HCT116 (cell line): ENCODE data around the gene VPS37B. TPM values are rescaled to one million over a fixed set of nuclear protein-coding genes. Genes with fewer than 3 reads are reported as not detected.
A peak's percentile ranks its signal among the peaks of the same experiment; 100 is the strongest.

Experiments
- ATAC-seq: fragments of 200-7000 bp; cut with Tn5 transposase; 2 replicates; pipeline ENCODE4 v1.9.1; 2020; ENCODE audit warnings: mild to moderate bottlenecking, moderate library complexity
- BruUV-seq: library from RNA; stranded (reverse); fragments of 400-500 nt; replicated peaks from 2 replicates; lab custom pipeline; 2021; lab: Mats Ljungman, UMichigan
- CTCF ChIA-PET: fragments of 300-600 bp; sonication (Branson Sonifier 250); formaldehyde crosslinking; loops from one replicate; lab custom pipeline; 2021; ENCODE audit warnings: antibody characterized with exemption; lab: Charles Lee
- POLR2A ChIA-PET: fragments of 300-600, 350-600 bp; sonication (Branson Sonifier 250); formaldehyde crosslinking; loops from one replicate; lab custom pipeline; 2021; ENCODE audit warnings: antibody characterized with exemption; lab: Charles Lee
- RAD21 ChIA-PET, 2 experiments: fragments of 300-600 bp; sonication (Branson Sonifier 250); formaldehyde crosslinking; loops; one replicate each; lab custom pipeline; 2023; ENCODE audit warnings: low total read pairs in 2 of 2; ENCODE audit not compliant: uncharacterized antibody in 2 of 2, unreplicated experiment in 2 of 2, low non-redundant PET in 1 of 2; lab: Charles Lee
- DNase-seq: peaks from one replicate; pipeline ENCODE4 v3.0.0-alpha.2; 2010; ENCODE audit warnings: low read depth, low spot score
- H2AFZ ChIP-seq: fragments of 200-600 bp; shearing (Covaris generic), sonication (generic); 2 replicates; pipeline ENCODE4 v1.6.1; 2017; ENCODE audit warnings: low read depth, mixed run types, mixed read lengths, antibody characterized with exemption, low read length; ENCODE audit not compliant: poor library complexity, severe bottlenecking
- H3K27ac ChIP-seq: 2 replicates; pipeline ENCODE4 v1.5.1; 2012; ENCODE audit warnings: low read depth, low read length
- H3K27me3 ChIP-seq: fragments of 200-600 bp; sonication (generic); 2 replicates; pipeline ENCODE4 v1.6.1; 2016; ENCODE audit warnings: mixed run types, low read length, mixed read lengths; ENCODE audit not compliant: insufficient read depth
- H3K36me3 ChIP-seq, 2 experiments: fragments of 200-500 bp in 1 of 2; fragments of 200-600 bp in 1 of 2; sonication (Bioruptor generic) in 1 of 2; sonication (generic) in 1 of 2; 2 replicates each; pipeline versions ENCODE4 v1.5.1 to v1.6.1; 2014 to 2016; ENCODE audit warnings: low read length in 2 of 2, inconsistent platforms in 1 of 2, mixed read lengths in 1 of 2, mixed run types in 1 of 2; ENCODE audit not compliant: insufficient read depth in 2 of 2, control insufficient read depth in 1 of 2
- H3K4me1 ChIP-seq, 2 experiments: fragments of 200-600 bp in 1 of 2; sonication (generic) in 1 of 2; 2 replicates each; pipeline versions ENCODE4 v1.5.1 to v1.6.1; 2012 to 2017; ENCODE audit warnings: low read length in 2 of 2, inconsistent platforms in 1 of 2, mild to moderate bottlenecking in 1 of 2, mixed read lengths in 1 of 2, mixed run types in 1 of 2, moderate library complexity in 1 of 2; ENCODE audit not compliant: insufficient read depth in 2 of 2, control insufficient read depth in 1 of 2
- H3K4me2 ChIP-seq: fragments of 200-600 bp; sonication (generic); 2 replicates; pipeline ENCODE4 v1.6.1; 2017; ENCODE audit warnings: mixed run types, low read length, mixed read lengths
- H3K4me3 ChIP-seq, 2 experiments: fragments of 200-600 bp in 1 of 2; sonication (generic) in 1 of 2; replicated peaks in 1 of 2; 2 replicates each; pipeline ENCODE4 v1.5.1; 2011 to 2016; ENCODE audit warnings: low read length in 2 of 2, control low read depth in 1 of 2, low read depth in 1 of 2, mild to moderate bottlenecking in 1 of 2, mixed read lengths in 1 of 2, mixed run types in 1 of 2
- H3K79me2 ChIP-seq: fragments of 200-600 bp; sonication (generic); 2 replicates; pipeline ENCODE4 v1.6.1; 2017; ENCODE audit warnings: mild to moderate bottlenecking, mixed run types, low read length, moderate library complexity, mixed read lengths; ENCODE audit not compliant: insufficient read depth
- H3K9ac ChIP-seq: fragments of 200-600 bp; sonication (generic); 2 replicates; pipeline ENCODE4 v1.6.1; 2016; ENCODE audit warnings: low read length, mixed read lengths
- H3K9me2 ChIP-seq: fragments of 200-600 bp; sonication (generic), shearing (Covaris generic); 2 replicates; pipeline ENCODE4 v1.6.1; 2017; ENCODE audit warnings: mixed run types, mild to moderate bottlenecking, moderate library complexity; ENCODE audit not compliant: insufficient read depth
- H3K9me3 ChIP-seq, 2 experiments: fragments of 200-500 bp in 1 of 2; fragments of 200-600 bp in 1 of 2; sonication (Bioruptor generic) in 1 of 2; sonication (generic) in 1 of 2; 2 replicates each; pipeline ENCODE4 v1.6.1; 2014 to 2017; ENCODE audit warnings: low read length in 2 of 2, mixed read lengths in 2 of 2, inconsistent platforms in 1 of 2, low read depth in 1 of 2, mild to moderate bottlenecking in 1 of 2, mixed run types in 1 of 2, moderate library complexity in 1 of 2; ENCODE audit not compliant: control insufficient read depth in 1 of 2, insufficient read depth in 1 of 2
- H4K20me1 ChIP-seq: fragments of 200-600 bp; sonication (generic), shearing (Covaris generic); 2 replicates; pipeline ENCODE4 v1.6.1; 2017; ENCODE audit warnings: mixed run types, mild to moderate bottlenecking, moderate library complexity; ENCODE audit not compliant: insufficient read depth
- CEBPB ChIP-seq: IDR thresholded peaks from 2 replicates; pipeline ENCODE4 v1.6.1; 2012; ENCODE audit warnings: low read depth
- EGR1 ChIP-seq: IDR thresholded peaks from 2 replicates; pipeline ENCODE4 v1.6.1; 2012; ENCODE audit warnings: low read depth
- ELF1 ChIP-seq: IDR thresholded peaks from 2 replicates; pipeline ENCODE4 v1.6.1; 2012; ENCODE audit warnings: low read depth, borderline replicate concordance
- EZH2 ChIP-seq: fragments of 200-600 bp; sonication (generic); IDR thresholded peaks from 2 replicates; pipeline ENCODE4 v1.6.1; 2017; ENCODE audit warnings: antibody characterized with exemption, mixed run types
- EZH2phosphoT487 ChIP-seq: fragments of 200-600 bp; IDR thresholded peaks from 2 replicates; pipeline ENCODE4 v1.6.1; 2018; ENCODE audit warnings: antibody characterized with exemption, borderline replicate concordance
- RAD21 ChIP-seq: IDR thresholded peaks from 2 replicates; pipeline ENCODE4 v1.6.1; 2012; ENCODE audit warnings: low read depth, mild to moderate bottlenecking
- SIN3A ChIP-seq: IDR thresholded peaks from 2 replicates; pipeline ENCODE4 v1.6.1; 2012; ENCODE audit warnings: low read depth
- SP1 ChIP-seq: IDR thresholded peaks from 2 replicates; pipeline ENCODE4 v1.6.1; 2012; ENCODE audit warnings: low read depth
- intact Hi-C: fragments of 100-400 bp; cut with micrococcal nuclease; formaldehyde crosslinking; loops from 2 replicates; pipeline ENCODE4 v1.10.0; 2022
- total RNA-seq: library from RNA; stranded (reverse); gene quantifications from one replicate; pipeline ENCODE4 v1.2.1, GENCODE V29; 2021; ENCODE audit not compliant: unreplicated experiment
- TF ChIP-seq, protein P1 (sequence below): IDR thresholded peaks from 2 replicates; pipeline ENCODE4 v1.6.1; 2012; ENCODE audit warnings: low read depth
- TF ChIP-seq, protein P2 (sequence below), 3 experiments: fragments of 200-600 bp in 1 of 3; sonication (generic) in 1 of 3; IDR thresholded peaks in 2 of 3; conservative IDR thresholded peaks in 1 of 3; 2 replicates each; pipeline ENCODE4 v1.5.1; 2012 to 2017; ENCODE audit warnings: low read depth in 2 of 3, low read length in 2 of 3, antibody characterized with exemption in 1 of 3, borderline replicate concordance in 1 of 3, control low read depth in 1 of 3, mild to moderate bottlenecking in 1 of 3, mixed read lengths in 1 of 3, mixed run types in 1 of 3, moderate library complexity in 1 of 3; ENCODE audit not compliant: insufficient read depth in 1 of 3
- TF ChIP-seq, protein P3 (sequence below): IDR thresholded peaks from 2 replicates; pipeline ENCODE4 v1.6.1; 2012

Gene VPS37B
- total RNA-seq, 1 experiment from 2014 or later: 55.0 TPM

DNA sequence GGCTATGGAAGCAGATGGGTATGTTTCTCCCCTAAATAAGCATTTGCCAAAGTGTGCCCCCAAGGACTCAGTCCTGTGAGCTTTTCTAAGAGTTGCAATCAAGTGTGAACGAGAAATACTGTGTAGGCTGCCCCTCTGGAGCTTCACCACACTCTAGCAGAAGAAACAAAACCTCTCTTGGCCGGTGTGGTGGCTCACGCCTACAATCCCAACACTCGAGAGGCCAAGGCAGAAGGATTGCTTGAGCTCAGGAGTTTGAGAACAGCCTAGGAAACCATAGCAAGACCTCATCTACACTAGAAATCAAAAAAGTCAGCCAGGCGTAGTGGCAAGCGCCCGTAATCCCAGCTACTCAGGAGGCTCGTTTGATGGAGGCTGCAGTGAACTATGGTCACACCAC, 9.8 kb downstream of the VPS37B start:
- POLR2A ChIA-PET: interaction anchor here (0.6 to 1.1 kb wide), 2 partner anchors 31 to 38 kb away, joined by 3 to 4 read pairs; no protein-coding TSS in a partner anchor
- Histone ChIP-seq H3K4me2 (peak overlapping the region; percentile 86), H3K9me3 (no peaks in the 10 kb centered on the region), H3K27me3 (no peaks in the 10 kb centered on the region), H3K4me3 (no peak overlapping the region), H4K20me1 (peaks cover 28% of the 10 kb centered on the region; the same call in 1 of the 2 replicates), H3K27ac (peak overlapping the region; percentile 82; the same call in 1 of the 2 replicates), H3K79me2 (peaks cover 99% of the 10 kb centered on the region), H3K4me1 (peaks cover 50 to 87% of the 10 kb centered on the region in 2 experiments), H3K9me2 (no peaks in the 10 kb centered on the region), H2AFZ (no peak overlapping the region), H3K9ac (peak overlapping the region; percentile 69), H3K36me3 (no peaks in the 10 kb centered on the region)
- RAD21 ChIA-PET: no interaction called here
- no peak for DNase-seq
- no peak for ATAC-seq
- TF ChIP-seq, protein P1, sequence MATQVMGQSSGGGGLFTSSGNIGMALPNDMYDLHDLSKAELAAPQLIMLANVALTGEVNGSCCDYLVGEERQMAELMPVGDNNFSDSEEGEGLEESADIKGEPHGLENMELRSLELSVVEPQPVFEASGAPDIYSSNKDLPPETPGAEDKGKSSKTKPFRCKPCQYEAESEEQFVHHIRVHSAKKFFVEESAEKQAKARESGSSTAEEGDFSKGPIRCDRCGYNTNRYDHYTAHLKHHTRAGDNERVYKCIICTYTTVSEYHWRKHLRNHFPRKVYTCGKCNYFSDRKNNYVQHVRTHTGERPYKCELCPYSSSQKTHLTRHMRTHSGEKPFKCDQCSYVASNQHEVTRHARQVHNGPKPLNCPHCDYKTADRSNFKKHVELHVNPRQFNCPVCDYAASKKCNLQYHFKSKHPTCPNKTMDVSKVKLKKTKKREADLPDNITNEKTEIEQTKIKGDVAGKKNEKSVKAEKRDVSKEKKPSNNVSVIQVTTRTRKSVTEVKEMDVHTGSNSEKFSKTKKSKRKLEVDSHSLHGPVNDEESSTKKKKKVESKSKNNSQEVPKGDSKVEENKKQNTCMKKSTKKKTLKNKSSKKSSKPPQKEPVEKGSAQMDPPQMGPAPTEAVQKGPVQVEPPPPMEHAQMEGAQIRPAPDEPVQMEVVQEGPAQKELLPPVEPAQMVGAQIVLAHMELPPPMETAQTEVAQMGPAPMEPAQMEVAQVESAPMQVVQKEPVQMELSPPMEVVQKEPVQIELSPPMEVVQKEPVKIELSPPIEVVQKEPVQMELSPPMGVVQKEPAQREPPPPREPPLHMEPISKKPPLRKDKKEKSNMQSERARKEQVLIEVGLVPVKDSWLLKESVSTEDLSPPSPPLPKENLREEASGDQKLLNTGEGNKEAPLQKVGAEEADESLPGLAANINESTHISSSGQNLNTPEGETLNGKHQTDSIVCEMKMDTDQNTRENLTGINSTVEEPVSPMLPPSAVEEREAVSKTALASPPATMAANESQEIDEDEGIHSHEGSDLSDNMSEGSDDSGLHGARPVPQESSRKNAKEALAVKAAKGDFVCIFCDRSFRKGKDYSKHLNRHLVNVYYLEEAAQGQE: no peak
- no peak for TF ChIP-seq SP1
- CTCF ChIA-PET: no interaction called here
- no TSS peak for BruUV-seq
- intact Hi-C loops: loop anchor here (5.0 kb wide), 1 partner anchor 36 kb away; no protein-coding TSS in a partner anchor

DNA sequence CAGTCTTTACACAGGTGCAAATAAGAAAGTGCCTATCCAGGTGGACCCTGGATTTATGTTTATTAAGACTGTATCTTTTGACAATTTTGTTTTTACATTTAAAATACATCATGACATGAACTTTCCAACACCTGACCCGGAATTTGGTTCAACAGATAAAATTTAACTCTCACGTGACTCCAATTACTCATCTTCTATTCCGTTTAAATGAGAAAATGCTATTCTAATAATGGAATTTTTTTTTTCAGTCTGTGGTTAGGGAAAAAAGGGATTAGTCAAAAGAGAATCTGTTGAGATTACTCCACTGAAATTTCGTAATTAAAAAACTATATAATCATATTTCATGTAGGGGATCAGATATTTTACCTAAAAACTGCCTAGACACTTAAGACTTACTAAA, 11.1 kb downstream of the VPS37B start:
- peaks cover 35% of the 10 kb centered on the region; the same call in 1 of the 2 replicates for H4K20me1 ChIP-seq
- ChIA-PET CTCF (no interaction called here), POLR2A (interaction anchor here (0.6 kb wide), 1 partner anchor 81 kb away, joined by 4 read pairs; the partner anchor contains the start of gene ABCB9), RAD21 (no interaction called here)
- peaks cover 38 to 82% of the 10 kb centered on the region in 2 experiments for H3K4me1 ChIP-seq
- H3K9me3 ChIP-seq: no peaks in the 10 kb centered on the region
- no peak overlapping the region for H3K27ac ChIP-seq
- H3K9ac ChIP-seq: no peak overlapping the region
- ATAC-seq: no peak
- peaks cover 99% of the 10 kb centered on the region for H3K79me2 ChIP-seq
- DNase-seq: no peak
- no peaks in the 10 kb centered on the region for H3K27me3 ChIP-seq
- H3K4me3 ChIP-seq: no peak overlapping the region
- no TSS peak for BruUV-seq
- H2AFZ ChIP-seq: no peak overlapping the region
- peak overlapping the region; percentile 3; the same call in 1 of the 2 replicates for H3K4me2 ChIP-seq
- intact Hi-C loops: loop anchor here (5.0 kb wide), 2 partner anchors 37 to 352 kb away; no protein-coding TSS in a partner anchor
- H3K9me2 ChIP-seq: no peaks in the 10 kb centered on the region
- TF ChIP-seq, protein P2, sequence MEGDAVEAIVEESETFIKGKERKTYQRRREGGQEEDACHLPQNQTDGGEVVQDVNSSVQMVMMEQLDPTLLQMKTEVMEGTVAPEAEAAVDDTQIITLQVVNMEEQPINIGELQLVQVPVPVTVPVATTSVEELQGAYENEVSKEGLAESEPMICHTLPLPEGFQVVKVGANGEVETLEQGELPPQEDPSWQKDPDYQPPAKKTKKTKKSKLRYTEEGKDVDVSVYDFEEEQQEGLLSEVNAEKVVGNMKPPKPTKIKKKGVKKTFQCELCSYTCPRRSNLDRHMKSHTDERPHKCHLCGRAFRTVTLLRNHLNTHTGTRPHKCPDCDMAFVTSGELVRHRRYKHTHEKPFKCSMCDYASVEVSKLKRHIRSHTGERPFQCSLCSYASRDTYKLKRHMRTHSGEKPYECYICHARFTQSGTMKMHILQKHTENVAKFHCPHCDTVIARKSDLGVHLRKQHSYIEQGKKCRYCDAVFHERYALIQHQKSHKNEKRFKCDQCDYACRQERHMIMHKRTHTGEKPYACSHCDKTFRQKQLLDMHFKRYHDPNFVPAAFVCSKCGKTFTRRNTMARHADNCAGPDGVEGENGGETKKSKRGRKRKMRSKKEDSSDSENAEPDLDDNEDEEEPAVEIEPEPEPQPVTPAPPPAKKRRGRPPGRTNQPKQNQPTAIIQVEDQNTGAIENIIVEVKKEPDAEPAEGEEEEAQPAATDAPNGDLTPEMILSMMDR (IDR thresholded peaks at IDR 0.05 in 2 of 3, conservative IDR thresholded peaks at IDR 0.05 in 1 of 3; ENCODE audit: borderline replicate concordance in 1 of 3, insufficient read depth in 1 of 3, low read depth in 2 of 3, low read length in 2 of 3): no peak
- no peak for TF ChIP-seq EZH2
- TF ChIP-seq, protein P3, sequence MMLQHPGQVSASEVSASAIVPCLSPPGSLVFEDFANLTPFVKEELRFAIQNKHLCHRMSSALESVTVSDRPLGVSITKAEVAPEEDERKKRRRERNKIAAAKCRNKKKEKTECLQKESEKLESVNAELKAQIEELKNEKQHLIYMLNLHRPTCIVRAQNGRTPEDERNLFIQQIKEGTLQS: no peak
- no peak for TF ChIP-seq RAD21
- TF ChIP-seq ELF1: no peak
- no peak for TF ChIP-seq EGR1
- no peak for TF ChIP-seq SIN3A
- no peak for TF ChIP-seq EZH2phosphoT487
- no peak for TF ChIP-seq CEBPB
- no peaks in the 10 kb centered on the region; a peak in 1 of 4 replicates for H3K36me3 ChIP-seq
